GM19467 (cell line): ENCODE measurements around the gene DENND4A.
"Not testable (repeated sequence)": the region's sequence is repeated elsewhere in the genome, so short reads cannot be mapped to it uniquely, and the experiment has no call there.

Experiments used
- ATAC-seq: cut with Tn5 transposase; IDR thresholded peaks from one replicate; pipeline ENCODE4 v1.9.1; 2021; ENCODE audit warnings: mild to moderate bottlenecking, moderate library complexity; ENCODE audit not compliant: unreplicated experiment

The DENND4A gene

GRCh38 chr15:65819563-65819960, 27.5 kb upstream of the DENND4A start:
- ATAC-seq: no peak

- peak; percentile 61 for ATAC-seq
Measured at GRCh38 chr15:65818927-65819562, 27.0 kb upstream of the DENND4A start.

DNA sequence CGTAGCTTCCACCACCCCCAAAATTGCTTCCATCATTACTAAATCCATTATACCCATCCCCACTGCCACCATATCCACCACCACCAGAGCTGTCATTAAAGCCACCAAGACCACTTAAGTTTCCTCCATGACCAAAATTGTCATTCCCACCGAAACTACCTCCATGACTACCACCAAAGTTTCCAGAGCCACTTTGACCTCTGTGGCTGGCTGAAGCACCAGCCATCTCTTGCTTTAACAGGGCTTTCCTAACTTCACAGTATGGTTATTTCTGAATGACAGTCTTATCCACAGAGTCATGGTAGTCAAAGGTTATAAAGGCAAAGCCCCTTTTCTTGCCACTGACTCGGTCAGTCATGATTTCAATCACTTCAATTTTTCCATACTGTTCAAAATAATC, 24.3 kb upstream of the DENND4A start:
- no peak for ATAC-seq

DNA sequence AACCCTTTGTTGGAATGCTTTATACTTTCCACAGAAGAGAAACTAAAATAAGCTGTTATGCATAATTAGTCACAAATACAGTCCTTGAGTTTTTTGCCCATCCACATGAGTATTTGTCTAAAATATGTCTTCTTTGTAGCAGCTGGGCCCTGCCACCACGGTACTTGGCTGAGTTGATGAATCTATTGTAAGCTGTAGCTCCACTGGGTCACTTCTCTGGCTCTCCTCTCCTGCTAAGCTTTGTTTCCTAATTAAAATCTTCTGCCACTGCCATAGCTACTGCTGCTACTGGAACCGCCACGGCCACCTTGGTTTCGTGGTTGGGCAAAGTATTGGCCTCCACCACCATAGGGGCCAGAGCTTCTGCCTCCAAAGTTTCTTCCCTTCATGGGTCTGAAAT, 23.9 kb upstream of the DENND4A start:
- not testable (repeated sequence) for ATAC-seq

DNA sequence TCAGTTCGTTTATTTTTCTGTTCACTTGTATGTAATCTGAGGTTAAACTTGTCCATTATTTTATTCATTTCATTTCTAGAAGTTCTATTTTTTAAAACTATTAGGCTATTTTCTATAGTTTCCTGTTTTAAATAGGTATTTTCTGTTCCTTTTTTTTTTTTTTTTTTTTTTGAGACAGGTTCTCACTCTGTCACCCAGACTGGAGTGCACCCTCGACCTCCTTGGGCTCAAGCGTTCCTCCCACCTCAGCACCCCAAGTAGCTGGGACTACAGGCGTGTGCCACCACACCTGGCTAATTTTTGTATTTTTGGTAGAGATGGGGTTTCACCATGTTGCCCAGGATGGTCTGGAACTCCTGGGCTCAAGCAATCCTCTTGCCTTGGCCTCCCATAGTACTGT, 22.2 kb upstream of the DENND4A start:
- ATAC-seq: not testable (repeated sequence)

GRCh38 chr15:65812916-65813315, 20.8 kb upstream of the DENND4A start:
- ATAC-seq: no peak

DNA sequence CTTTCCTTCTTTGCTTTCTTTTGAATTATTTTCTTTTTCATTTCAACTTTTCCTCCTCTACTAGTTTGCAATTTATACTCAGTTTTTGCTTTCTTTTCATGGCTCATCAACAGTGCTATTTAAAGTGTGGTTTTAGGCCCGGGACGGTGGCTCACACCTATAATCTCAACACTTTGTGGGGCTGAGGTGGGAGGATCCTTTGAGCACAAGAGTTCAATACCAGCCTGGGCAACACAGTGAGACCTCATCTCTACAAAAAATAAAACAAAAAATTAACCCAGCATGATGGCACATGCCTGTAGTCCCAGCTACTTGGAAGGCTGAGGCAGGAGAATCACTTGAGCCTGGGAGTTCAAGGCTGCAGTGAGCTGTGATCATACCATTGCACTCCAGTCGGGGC, 20.4 kb upstream of the DENND4A start:
- ATAC-seq: no peak

DNA sequence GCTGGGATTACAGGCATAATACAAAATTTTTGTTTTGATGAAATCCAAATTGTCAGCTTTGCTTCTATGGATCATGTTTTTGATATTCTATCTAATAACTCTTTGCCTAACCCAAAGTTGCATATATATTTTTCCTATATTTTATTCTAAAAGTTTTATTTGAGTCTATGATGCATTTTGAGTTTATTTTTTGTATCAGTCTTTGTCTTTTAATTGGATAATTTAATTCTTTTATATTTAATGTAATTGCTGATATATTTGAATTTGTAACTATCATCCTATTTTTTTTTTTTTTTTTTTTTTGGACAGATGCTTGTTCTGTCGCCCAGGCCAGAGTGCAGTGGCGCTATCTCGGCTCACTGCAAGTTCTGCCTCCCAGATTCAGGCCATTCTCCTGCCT, 19.7 kb upstream of the DENND4A start:
- no peak for ATAC-seq

- ATAC-seq: not testable (repeated sequence)
Measured at GRCh38 chr15:65811011-65811733, 19.1 kb upstream of the DENND4A start.

DNA sequence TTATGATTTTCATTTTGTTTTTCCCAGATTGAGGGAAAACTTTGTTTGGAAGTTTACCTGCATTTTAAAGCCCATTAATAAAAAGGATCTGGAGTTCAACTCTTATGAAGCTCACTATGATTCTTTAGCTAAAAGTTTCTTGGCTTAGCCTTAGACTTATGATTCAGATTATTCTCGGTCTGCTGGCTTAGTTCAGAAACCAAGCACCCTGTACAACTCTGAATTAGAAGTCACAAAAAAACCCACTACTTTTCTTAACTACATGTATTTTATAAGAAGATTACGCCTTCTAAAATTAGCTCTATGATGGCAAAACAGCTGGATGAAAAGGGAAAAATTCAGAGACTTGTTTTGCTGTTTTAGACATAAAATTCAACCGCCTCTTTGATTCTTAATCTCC, 14.3 kb upstream of the DENND4A start:
- no peak for ATAC-seq

- ATAC-seq: no peak
Measured at GRCh38 chr15:65805019-65805745, 13.1 kb upstream of the DENND4A start.

GRCh38 chr15:65804252-65804931, 12.3 kb upstream of the DENND4A start:
- ATAC-seq: no peak

- no peak for ATAC-seq
Measured at GRCh38 chr15:65801229-65801805, 9.2 kb upstream of the DENND4A start.

DNA sequence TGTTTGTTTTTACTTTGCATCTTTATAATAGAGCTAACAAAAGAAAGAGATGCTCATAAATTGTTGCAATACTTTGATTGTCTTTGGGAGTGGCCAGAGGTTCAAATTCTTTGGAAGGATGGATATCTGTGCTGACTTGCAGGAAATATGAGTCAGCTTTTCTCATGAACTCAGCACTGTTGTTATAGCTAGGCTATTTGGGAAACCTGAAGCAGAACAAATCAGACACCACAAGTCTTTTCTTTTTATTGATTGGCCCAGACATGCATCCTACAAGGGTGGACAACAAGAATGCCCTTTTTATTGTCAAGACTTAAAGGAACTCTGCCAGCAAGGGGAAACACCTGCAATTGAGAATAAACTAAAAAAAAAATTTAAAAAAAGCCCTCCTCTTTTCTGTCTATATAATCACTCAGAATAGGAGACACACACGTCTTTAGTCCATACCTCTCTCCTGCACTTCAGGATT, 4.6 kb upstream of the DENND4A start:
- ATAC-seq: no peak

GRCh38 chr15:65795663-65796216, 3.6 kb upstream of the DENND4A start:
- no peak for ATAC-seq

- no peak for ATAC-seq
Measured at GRCh38 chr15:65793818-65794104, 1.7 kb upstream of the DENND4A start.

DNA sequence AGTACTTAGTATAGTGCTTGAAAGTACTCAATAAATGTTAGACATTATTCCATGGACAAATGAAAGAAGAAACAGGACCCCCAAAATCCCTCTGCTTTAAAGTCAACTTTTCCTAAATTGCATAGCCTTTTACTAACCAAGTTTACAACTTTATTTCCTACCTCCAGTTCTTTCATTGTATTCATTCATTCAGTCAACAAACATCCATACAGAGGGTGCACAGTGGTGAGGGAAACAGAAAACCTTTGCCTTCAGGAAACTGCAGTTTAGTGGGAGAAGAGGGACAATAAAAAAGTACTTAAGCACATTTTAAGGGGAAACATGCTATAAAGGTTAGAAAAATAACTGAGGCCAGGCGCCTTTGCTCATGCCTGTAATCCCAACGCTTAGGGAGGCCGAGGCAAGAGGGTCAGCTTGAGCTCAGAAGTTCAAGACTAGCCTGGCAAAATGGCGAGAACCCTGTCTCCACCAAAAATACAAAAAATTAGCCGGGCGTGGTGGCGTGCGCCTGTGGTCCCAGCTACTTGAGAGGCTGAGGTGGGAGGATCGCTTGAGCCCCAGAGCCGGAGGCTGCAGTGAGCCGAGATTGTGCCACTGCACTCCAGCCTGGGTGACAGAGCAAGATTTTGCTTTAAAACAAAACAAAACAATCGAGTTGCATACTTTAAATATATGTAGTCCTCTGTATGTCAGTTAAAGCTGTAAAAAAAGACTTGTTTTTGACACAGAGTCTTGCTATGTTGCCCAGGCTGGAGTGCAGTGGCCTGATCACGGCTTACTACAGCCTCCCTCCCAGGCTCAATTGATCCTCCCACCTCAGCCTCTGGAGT, 1.1 kb upstream of the DENND4A start:
- no peak for ATAC-seq

DNA sequence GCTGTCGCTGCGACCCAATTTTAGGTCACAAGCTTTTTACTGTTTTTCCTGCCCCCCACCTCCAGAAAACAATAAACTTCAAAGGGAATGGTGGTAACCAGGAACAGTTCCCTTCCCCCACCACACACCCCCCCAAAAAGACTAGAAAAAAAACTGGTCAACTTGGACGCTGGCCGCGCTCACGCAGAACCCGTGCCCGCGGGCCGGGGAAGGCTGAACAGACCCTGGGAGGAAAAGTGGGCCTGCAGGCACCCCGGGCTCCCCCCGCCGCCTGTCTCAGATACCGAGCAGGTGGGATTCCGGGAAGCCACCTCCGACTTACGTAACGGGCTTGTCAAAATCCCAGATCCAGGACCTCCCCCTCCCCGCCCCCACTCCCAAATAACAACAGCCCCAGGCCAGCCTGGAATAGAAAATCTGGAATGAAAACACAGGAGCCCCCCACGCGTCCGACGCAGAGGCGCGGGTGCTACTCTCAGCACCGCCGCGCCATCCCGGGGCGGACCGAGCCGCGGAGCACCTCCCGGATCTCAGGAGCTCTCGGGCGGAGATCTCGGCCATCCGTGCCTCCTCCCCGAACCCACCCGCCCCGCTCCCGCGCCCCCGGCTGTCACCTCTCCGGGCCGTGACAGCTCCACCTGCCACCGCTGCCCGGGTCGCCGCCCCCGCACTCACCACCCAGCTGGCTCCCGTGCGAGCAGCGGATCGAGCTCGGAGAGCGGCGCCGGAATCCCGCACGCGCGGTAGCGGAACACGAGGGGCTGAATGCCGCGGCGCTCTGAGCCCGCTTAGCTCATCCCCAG, 557 bp downstream of the DENND4A start:
- ATAC-seq: no peak

DNA sequence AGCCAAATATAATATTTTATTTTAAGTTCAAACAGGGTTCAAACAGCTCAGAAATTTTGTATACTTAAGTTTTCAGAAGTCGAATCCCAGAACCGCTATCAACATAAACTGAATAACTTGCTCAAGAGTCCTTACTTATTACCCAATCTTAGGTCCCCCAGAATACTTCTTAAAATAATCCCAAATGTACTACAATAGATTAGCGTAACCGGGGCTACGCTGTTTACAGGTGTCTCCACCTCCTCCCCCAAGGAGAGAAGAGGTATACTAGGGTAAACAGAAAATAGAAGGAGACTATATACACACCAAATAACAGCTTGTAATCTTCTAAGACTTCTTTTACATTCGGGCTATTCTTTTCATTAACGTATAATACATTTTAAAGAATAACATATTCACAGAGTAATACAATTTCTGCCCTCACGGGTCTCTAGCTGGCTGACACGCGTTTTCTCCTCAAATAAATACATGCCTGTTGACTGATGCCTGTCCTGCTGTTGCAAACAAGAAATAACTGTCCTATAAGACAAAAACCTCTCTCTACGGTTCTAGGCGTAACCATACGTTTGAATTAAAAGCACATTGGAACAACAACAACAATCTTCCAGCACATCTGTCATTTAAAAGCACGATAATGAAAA, 1.3 kb downstream of the DENND4A start:
- ATAC-seq: no peak
